ENCODE results near the gene PIRT.

Gene PIRT

DNA sequence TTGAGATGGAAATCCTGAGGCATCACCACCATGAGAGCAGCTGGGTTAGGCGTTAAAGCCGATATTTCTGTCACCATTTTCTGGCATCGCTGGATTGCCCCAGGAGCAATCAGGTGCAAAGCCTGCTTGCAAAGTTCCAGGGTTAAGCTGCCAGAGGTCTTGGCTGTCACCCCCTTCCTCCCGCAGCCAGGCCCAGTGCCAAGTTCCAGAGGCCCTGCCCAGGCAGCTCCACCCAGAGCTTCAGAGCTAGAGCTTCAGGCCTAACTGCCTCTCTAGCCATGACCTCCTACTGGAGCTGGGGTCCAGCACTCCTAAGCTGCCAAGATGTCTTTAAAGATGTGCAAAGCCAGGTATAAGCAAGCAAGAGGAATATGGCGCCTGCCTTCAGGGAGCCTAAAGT lies 25.2 kb downstream of the PIRT start:
- no peak overlapping the region for H3K27ac ChIP-seq (ENCODE audit: extremely low read depth, low read depth, low read length)
- no peaks in the 10 kb centered on the region for H3K9me3 ChIP-seq (ENCODE audit: control insufficient read depth, insufficient read depth, low read depth, low read length)
- ChIA-PET CTCF (interaction anchor here (0.6 kb wide), 1 partner anchor 1575 kb away, joined by 4 read pairs; no protein-coding TSS in a partner anchor), POLR2A (no interaction called here)
- H3K4me3 ChIP-seq (ENCODE audit: low read depth, low read length): no peak overlapping the region
- H3K36me3 ChIP-seq (ENCODE audit: control insufficient read depth in 2 of 2, insufficient read depth in 1 of 2, low read length in 2 of 2): no peaks in the 10 kb centered on the region
- H3K4me1 ChIP-seq (ENCODE audit: control insufficient read depth, insufficient read depth, low read length): no peaks in the 10 kb centered on the region
- no peak for TF ChIP-seq ZNF16 (tag by site-specific recombination; IDR thresholded peaks at IDR 0.05; ENCODE audit: low read depth)

DNA sequence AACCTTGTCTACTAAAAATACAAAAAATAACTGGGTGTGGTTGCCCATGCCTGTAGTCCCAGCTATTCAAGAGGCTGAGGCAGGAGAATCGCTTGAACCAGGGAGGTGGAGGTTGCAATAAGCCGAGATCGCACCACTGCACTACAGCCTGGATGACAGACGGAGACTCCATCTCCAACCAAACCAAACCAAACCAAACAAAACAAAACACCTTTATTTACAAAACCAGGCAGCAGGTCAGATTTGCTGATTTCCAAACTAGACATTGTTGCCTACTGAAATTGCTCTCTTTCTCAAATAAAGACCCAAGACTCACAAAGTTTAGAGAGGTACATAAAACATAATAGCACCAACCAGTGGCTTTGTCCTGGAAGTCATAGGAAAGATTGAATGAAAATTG lies 28.3 kb downstream of the PIRT start:
- ChIA-PET POLR2A (no interaction called here), CTCF (no interaction called here)
- Histone ChIP-seq H3K27ac (ENCODE audit: extremely low read depth, low read depth, low read length) (no peak overlapping the region), H3K4me3 (ENCODE audit: low read depth, low read length) (no peak overlapping the region), H3K9me3 (ENCODE audit: control insufficient read depth, insufficient read depth, low read depth, low read length) (no peaks in the 10 kb centered on the region), H3K4me1 (ENCODE audit: control insufficient read depth, insufficient read depth, low read length) (no peaks in the 10 kb centered on the region), H3K36me3 (ENCODE audit: control insufficient read depth in 2 of 2, insufficient read depth in 1 of 2, low read length in 2 of 2) (no peaks in the 10 kb centered on the region)
- TF ChIP-seq GLIS2 (tag by site-specific recombination; IDR thresholded peaks at IDR 0.05) (no peak), ZNF585B (tag by site-specific recombination; IDR thresholded peaks at IDR 0.05) (no peak), ZNF202 (tag by site-specific recombination; IDR thresholded peaks at IDR 0.05; ENCODE audit: borderline replicate concordance) (no peak), ZNF10 (tag by site-specific recombination; IDR thresholded peaks at IDR 0.05) (no peak), IKZF3 (tag by site-specific recombination; IDR thresholded peaks at IDR 0.05) (no peak), ZNF121 (tag by site-specific recombination; IDR thresholded peaks at IDR 0.05) (no peak)
- TF ChIP-seq, protein P1, sequence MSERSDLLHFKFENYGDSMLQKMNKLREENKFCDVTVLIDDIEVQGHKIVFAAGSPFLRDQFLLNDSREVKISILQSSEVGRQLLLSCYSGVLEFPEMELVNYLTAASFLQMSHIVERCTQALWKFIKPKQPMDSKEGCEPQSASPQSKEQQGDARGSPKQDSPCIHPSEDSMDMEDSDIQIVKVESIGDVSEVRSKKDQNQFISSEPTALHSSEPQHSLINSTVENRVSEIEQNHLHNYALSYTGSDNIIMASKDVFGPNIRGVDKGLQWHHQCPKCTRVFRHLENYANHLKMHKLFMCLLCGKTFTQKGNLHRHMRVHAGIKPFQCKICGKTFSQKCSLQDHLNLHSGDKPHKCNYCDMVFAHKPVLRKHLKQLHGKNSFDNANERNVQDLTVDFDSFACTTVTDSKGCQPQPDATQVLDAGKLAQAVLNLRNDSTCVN (tag by site-specific recombination; optimal IDR thresholded peaks at IDR 0.05): no peak
- TF ChIP-seq, protein P2, sequence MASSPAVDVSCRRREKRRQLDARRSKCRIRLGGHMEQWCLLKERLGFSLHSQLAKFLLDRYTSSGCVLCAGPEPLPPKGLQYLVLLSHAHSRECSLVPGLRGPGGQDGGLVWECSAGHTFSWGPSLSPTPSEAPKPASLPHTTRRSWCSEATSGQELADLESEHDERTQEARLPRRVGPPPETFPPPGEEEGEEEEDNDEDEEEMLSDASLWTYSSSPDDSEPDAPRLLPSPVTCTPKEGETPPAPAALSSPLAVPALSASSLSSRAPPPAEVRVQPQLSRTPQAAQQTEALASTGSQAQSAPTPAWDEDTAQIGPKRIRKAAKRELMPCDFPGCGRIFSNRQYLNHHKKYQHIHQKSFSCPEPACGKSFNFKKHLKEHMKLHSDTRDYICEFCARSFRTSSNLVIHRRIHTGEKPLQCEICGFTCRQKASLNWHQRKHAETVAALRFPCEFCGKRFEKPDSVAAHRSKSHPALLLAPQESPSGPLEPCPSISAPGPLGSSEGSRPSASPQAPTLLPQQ (tag by site-specific recombination; IDR thresholded peaks at IDR 0.05): no peak
- TF ChIP-seq, protein P3, sequence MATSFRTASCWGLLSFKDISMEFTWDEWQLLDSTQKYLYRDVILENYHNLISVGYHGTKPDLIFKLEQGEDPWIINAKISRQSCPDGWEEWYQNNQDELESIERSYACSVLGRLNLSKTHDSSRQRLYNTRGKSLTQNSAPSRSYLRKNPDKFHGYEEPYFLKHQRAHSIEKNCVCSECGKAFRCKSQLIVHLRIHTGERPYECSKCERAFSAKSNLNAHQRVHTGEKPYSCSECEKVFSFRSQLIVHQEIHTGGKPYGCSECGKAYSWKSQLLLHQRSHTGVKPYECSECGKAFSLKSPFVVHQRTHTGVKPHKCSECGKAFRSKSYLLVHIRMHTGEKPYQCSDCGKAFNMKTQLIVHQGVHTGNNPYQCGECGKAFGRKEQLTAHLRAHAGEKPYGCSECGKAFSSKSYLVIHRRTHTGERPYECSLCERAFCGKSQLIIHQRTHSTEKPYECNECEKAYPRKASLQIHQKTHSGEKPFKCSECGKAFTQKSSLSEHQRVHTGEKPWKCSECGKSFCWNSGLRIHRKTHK (tag by site-specific recombination; IDR thresholded peaks at IDR 0.05): no peak
- TF ChIP-seq, protein P4, sequence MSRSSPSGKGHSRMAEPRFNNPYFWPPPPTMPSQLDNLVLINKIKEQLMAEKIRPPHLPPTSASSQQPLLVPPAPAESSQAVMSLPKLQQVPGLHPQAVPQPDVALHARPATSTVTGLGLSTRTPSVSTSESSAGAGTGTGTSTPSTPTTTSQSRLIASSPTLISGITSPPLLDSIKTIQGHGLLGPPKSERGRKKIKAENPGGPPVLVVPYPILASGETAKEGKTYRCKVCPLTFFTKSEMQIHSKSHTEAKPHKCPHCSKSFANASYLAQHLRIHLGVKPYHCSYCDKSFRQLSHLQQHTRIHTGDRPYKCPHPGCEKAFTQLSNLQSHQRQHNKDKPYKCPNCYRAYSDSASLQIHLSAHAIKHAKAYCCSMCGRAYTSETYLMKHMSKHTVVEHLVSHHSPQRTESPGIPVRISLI (tag by site-specific recombination; IDR thresholded peaks at IDR 0.05): no peak

DNA sequence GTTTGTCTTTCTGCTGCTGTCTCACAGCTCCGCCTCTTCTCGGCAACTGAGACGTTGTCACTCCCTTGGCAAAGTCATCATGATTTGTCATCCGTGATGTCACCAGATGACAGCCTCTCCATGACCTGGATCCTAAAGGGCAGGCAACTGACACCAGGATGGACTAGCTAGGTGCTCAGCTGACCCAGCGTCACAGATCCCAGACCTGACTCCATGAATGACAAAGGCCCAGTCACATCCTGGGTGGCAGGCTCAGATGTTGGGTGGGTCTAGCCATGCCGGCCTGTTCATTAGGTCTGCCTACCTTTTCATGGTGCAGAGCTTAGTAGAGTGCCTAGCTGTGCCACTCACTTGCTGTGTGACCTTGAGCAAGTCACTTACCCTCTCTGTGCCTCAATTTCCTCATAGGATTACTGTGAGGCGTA lies 30.2 kb downstream of the PIRT start:
- POLR2A ChIA-PET: no interaction called here
- Histone ChIP-seq H3K27ac (ENCODE audit: extremely low read depth, low read depth, low read length) (no peak overlapping the region), H3K4me3 (ENCODE audit: low read depth, low read length) (no peak overlapping the region), H3K36me3 (ENCODE audit: control insufficient read depth in 2 of 2, insufficient read depth in 1 of 2, low read length in 2 of 2) (no peaks in the 10 kb centered on the region), H3K9me3 (ENCODE audit: control insufficient read depth, insufficient read depth, low read depth, low read length) (no peaks in the 10 kb centered on the region), H3K4me1 (ENCODE audit: control insufficient read depth, insufficient read depth, low read length) (no peaks in the 10 kb centered on the region)
- TF ChIP-seq, protein P3 (tag by site-specific recombination; IDR thresholded peaks at IDR 0.05): no peak
- TF ChIP-seq ZNF473 (tag by site-specific recombination; IDR thresholded peaks at IDR 0.05): no peak
- no peak for TF ChIP-seq ZNF112 (tag by site-specific recombination; IDR thresholded peaks at IDR 0.05)
- 0 out of 2 replicates have a peak, but pooled peaks have one; percentile 38 for TF ChIP-seq ZNF768 (tag by site-specific recombination; IDR thresholded peaks at IDR 0.05)
- CTCF ChIA-PET: no interaction called here
